ENCODE data around the gene MAPK9.

MAPK9 gene

DNA sequence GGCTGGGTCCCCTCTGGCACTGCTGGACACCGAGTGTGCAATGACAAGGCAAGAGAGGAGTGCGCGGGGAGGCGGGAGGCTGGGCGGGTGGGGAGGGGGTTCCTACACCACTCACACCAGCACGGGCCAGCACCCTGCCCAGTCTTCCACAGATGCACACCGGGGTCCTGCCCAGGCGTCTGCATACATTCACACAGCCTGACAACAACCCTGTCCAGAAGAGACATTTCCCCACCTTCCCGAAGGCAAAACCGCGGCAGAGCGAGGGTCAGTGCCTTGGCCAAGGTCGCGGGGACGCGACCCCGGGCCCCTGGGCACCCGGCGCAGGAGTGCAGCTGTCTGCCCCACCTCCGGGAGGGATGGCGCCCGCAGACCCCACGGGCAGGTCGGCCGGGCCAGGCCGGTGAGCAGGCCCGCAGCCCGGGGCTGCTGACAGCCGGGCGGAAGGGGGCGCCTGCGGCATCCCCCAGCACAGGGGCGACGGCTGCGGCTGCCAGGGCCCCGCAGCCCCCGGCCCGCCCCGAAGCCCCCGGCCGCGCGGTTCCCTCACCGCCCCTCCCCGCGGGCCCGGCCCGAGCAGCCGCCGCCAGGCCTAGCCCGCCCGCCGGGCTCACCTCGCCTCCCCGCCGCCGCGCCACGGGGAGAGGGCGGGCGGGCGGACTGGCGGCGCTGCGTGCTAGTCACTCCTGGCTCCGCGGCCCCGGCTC, 496 bp downstream of the MAPK9 start:
- DNase-seq: no peak

DNA sequence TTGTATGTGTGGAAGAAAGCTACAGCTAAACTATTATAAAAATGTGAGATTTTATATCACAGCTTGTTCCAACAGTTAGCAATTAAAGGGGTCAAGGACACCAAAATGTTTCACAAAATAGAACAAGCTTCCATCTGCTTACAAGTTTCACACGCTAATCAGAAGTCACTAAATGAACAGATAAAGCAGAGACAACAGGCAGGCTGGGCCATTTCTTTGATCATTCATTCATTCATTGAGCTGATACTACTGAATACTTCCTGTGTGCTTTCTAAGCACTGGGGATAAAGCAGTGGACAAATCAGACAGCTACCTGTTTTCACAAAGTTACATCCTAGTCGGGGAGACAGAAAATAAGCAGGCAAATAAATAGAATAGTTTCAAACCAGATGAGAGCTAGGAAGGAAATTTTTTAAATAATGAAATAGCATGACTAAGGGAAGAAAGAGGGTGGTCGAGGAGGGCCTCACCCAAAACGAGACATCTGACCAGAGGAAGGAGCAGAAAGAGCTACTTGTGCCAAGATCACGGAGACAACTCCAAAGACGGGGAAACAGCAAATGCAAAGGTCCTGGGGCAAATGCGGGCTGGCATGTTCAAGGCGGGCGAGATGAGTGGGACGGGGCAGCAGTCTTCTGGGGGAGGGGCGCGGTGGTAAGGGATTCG, 1.2 kb downstream of the MAPK9 start:
- DNase-seq: no peak

- DNase-seq: no peak
These were observed 1.9 kb downstream of the MAPK9 start for GRCh38 chr5:180289966-180290365.

DNA sequence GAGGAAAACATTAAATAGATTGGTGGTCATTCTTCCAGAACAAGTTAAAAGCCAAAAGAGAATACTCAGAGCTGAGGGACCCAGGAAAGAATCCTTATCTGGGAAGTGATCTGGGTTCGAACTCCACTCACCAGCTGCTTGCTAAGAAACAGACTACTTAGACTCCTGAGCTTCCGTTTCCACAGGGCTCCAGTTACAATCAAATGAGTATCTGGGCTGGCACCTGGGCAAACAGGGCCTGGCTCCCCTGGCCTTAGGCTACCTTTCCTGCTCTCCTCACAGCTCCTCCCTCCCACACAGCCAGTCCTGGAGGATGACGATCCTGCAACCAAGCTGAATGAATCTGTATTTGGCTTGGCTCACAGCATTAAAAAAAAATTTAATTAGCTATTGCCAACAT, 2.5 kb downstream of the MAPK9 start:
- no peak for DNase-seq

DNA sequence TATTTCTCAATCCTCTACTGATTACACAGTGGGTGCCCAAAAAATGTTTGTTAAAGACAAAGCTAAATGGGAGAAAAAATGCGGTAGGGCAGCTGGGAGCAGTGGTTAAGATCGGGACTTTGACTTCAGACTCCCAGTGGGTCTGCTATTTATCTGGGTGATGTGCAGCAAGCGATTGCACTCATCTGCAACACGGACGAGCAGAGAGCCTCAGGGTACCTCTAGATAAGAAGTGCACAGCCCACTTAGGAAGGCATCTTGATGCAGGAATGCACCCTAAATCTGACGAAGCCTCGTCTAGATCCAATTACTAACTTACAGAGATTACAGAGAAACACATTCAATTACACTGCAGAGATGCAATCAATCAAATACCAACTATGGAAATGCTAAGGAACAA, 4.0 kb downstream of the MAPK9 start:
- DNase-seq: no peak

- DNase-seq: no peak
These were observed 4.5 kb downstream of the MAPK9 start for GRCh38 chr5:180287404-180287803.

DNA sequence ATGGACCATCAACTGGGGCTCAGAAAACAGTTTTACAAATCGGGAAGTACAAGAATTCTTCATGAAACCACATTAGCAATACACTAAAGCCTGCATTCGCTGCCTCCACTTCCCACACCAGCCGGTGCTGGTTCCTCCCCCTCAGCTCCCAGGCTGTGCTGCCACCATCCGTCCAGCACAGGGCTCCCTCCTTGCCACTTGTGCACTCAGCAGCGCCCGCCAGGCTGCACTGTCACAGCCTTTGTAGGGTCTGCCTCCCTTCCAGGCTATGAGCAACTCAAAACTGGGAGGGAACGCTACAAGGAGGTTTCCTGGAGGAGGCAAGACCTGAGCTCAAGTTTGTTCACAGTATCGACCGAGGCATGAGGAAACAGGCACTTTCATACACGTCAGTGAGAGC, 7.7 kb downstream of the MAPK9 start:
- DNase-seq: no peak

GRCh38 chr5:180283026-180283615, 8.8 kb downstream of the MAPK9 start:
- no peak for DNase-seq

DNA sequence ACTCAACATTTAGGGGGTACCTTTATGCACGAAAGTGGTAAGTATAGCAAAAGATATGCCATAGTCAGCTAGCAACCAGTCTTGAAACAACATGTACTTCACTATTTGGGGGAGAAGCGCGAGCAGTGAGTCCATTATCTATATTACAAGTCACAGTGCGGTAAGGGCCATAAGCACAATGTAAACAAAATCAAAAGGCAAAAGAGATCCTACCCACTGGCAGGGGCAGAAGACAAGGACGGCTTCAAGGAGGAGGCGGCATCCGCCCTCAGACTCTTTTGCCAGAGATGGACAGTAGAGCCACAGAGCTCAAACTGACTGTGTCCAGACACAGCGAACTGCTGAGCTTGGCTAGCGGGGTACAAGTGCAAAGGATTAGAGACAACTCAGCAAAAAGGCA, 9.6 kb downstream of the MAPK9 start:
- DNase-seq: no peak

DNA sequence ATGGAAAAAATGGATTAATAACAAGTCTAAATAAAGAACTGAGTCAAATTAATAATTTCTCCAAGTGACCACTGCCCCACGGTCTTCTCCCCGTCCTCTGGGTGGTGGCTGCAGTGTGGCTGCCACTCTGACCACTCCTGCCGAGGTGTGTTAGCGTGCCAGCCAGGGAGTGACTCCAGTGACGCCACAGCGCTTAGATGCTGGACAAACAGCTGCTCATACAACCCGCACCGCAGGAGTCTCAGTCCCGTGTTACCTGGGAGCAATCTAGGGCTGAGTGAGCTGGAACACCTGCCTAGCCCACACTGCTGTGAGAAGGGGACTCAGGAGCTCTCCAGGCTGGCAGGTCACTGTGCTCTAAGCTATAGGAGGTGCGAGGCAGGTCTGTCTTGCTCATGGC, 10.2 kb downstream of the MAPK9 start:
- DNase-seq: no peak

- no peak for DNase-seq
These were observed 17.2 kb downstream of the MAPK9 start for GRCh38 chr5:180274695-180275094.

DNA sequence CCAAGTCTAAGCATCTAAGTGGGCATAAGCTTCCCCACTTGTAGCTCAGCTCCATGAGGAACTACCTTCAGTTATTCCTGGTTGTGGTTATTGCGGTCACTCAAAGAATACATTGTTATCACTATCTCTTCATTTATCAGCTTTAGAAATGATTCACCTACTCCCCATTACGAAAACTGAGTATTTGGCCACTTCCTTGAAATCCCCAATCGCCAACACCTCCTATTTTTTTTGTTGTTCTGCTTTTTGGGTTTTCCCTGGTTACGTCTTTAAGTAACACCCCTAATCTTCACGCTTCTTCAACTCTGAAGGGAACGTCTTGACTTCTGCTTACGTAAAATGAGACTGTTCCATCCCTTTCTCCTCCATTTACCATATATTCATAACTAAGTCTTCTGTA, 20.7 kb downstream of the MAPK9 start:
- DNase-seq: no peak

- DNase-seq: no peak
These were observed 32.6 kb downstream of the MAPK9 start for GRCh38 chr5:180259260-180259611.

- no peak for DNase-seq
These were observed 38.7 kb downstream of the MAPK9 start for GRCh38 chr5:180253036-180253824.

DNA sequence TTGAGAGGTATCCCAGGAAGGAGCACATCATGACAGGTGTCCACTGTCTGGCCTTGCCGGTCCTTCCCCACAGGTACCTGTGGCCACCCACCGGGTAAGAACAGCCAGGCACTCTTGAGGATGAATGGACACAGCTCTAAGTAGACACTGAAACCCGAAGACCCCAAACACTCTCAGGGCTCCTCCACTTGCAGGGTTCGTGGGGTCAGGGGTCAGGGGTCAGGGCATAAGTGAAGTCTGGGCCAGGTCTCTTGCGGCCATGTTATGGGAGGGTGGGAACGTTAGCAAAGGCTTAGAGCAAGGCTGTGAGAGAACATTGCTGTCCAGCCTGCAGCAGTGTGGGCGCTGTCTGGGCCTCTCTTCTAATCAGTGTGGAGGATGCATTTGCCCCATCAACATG, 40.0 kb downstream of the MAPK9 start:
- DNase-seq: no peak

DNA sequence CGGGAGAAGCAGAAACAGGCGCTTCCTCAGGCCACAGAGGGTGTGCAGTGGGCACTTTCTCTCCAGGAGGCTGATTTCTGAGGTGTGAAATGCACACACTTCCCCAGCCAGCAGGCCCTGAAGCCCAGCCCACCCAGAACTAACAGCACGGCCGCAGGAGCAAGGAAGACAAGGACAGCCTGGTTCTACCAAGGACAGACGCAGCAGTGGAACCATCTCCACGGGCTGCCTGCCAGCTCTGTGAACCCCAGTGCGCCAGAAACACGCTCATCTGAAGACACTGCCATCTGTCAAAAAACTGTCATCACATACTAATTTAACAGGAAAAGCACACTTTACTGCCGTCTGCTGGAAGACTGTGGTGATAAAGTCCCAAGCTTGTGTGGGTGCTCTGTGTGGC, 40.7 kb downstream of the MAPK9 start:
- no peak for DNase-seq

- no peak for DNase-seq
These were observed 41.6 kb downstream of the MAPK9 start for GRCh38 chr5:180250329-180250728.

DNA sequence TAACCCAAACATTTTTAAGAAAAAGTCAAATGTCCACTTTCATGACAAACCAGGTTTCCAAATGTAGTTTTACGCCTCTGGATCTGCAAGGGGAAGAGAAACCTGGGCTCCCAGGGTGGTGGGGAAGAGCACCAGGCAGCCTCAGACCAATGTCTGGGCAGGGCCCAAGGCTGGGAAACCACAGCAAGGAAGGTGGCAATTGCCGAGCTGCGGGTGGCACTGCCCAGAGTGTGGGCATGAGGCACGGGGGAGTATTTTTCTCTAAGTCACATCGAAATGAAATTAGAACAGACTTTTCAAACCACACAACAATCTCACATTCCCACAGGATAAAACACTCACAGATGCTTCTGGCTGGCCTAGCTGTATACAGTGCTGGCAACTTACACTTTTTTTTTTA, 50.3 kb downstream of the MAPK9 start:
- DNase-seq: no peak

DNA sequence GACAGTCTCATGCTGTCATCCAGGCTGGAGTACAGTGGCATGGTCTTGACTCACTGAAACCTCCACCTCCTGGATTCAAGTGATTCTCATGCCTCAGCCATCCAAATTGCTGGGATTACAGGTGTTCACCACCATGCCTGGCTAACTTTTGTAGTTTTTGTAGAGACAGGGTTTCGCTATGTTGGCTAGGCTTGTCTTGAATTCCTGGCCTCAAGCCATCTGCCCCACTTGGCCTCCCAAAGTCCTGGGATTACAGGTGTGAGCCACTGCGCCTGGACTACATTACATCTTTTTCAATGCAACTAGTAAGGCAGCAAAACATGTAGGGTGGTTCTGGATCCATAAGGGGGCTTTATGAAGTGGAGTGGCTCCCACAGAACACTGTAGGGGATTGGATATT, 53.3 kb downstream of the MAPK9 start:
- no peak for DNase-seq

DNA sequence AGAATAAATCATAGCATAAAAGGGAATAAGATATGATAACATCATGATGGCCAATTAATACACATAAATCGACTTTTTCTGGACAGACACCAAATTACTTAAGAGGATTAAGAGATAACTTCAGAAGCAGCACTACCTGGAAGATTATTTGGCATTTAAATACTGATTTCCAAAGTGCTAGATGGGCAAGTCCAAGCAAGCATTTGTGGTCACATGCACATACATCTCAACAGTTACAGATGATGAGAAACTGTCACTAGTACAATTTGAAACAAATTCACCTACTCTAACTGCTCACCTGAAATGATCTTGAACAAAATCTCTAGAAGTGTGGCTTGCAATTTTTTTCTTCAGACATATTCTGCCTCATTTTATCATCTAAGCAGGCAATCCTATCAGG, 56.0 kb downstream of the MAPK9 start:
- no peak for DNase-seq

DNA sequence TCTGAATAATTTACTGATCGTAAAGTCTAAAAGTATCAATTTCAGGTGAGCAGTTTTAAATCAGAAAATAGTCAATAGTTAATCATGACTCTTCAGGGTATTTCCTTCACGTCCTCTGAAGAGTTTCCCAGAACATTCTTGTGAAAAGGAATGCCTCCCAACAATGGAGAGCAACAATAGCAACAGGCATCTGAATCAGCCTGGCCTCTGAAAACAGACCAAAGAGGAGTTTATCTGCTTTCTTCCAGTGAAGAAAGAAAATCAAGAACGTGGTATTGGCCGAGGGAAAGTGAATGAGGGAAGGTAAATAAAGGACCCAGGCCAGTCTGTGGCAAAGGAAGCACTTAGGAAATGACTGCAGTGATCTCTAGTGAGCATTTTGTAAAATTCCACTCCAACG, 56.8 kb downstream of the MAPK9 start:
- no peak for DNase-seq

- no peak for DNase-seq
These were observed 57.6 kb downstream of the MAPK9 start for GRCh38 chr5:180234271-180234670.

DNA sequence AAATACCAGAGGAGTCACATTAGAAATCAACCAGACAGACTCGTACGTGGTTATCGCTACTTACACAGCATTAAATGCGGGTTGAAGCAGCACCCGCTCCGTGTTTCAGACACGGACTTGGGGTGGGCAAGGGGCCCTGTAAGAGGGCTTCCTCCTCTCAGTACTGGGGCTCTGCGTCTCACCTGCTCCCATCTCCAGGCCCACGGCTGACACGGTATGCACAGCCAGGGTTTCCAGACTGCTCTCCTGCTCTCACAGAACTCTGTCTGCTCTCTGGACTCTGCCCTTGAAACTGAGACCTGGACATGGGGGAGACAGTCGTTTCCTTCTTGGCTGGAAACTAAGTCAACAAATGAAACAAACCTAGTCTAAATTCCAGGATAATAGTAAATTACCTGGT, 58.2 kb downstream of the MAPK9 start:
- DNase-seq: no peak

- no peak for DNase-seq
These were observed 61.9 kb downstream of the MAPK9 start for GRCh38 chr5:180230017-180230416.

All from SHP77 treated with DMSO at 0.1 percent for 48 hours (cell line).